ENCODE data around the gene TUBGCP2.
A peak's percentile ranks its signal among the peaks of the same experiment; 100 is the strongest.

- TF ChIP-seq FOXO4 (CRISPR knock-in tag; IDR thresholded peaks at IDR 0.05): no peak
- no peak for TF ChIP-seq MEIS2 (IDR thresholded peaks at IDR 0.05; ENCODE audit: partially characterized antibody)
- no peak for TF ChIP-seq SREBF1 (IDR thresholded peaks at IDR 0.05; ENCODE audit: borderline replicate concordance, low read depth, low read length)
- no peak for TF ChIP-seq E2F8 (IDR thresholded peaks at IDR 0.05; ENCODE audit: low read depth, partially characterized antibody)
- no peak for TF ChIP-seq ZNF398 (CRISPR knock-in tag; IDR thresholded peaks at IDR 0.05)
- no peak for TF ChIP-seq SMAD4 (CRISPR knock-in tag; conservative IDR thresholded peaks at IDR 0.05)
- TF ChIP-seq FOXK2 (conservative IDR thresholded peaks at IDR 0.05 in 1 of 2, IDR thresholded peaks at IDR 0.05 in 1 of 2; ENCODE audit: low read depth in 2 of 2): no peak
- no peak for TF ChIP-seq ZNF184 (CRISPR knock-in tag; IDR thresholded peaks at IDR 0.05)
- no peak for TF ChIP-seq SNIP1 (IDR thresholded peaks at IDR 0.05; ENCODE audit: low read depth)
- no peak for TF ChIP-seq EZH2 (IDR thresholded peaks at IDR 0.05; ENCODE audit: borderline replicate concordance, low read depth, low read length)
- no peak for TF ChIP-seq NR1H2 (CRISPR knock-in tag; IDR thresholded peaks at IDR 0.05)
- no peak for TF ChIP-seq TFAP4 (CRISPR knock-in tag; IDR thresholded peaks at IDR 0.05; ENCODE audit: borderline replicate concordance)
- peak; percentile 41 for TF ChIP-seq POLR2A (conservative IDR thresholded peaks at IDR 0.05)
Observed at GRCh38 chr10:133349577-133350011, 40.9 kb upstream of the TUBGCP2 start.
